GM12878 (cell line): ENCODE measurements around the gene CDH4. TPM values are rescaled to one million over a fixed set of nuclear protein-coding genes. Genes with fewer than 3 reads are reported as not detected.

Source experiments
- ATAC-seq: fragments of 200-7000 bp; cut with Tn5 transposase; 3 replicates; pipeline ENCODE4 v1.9.1; 2020; ENCODE audit warnings: mild to moderate bottlenecking, moderate library complexity
- BruUV-seq: library from RNA; stranded (reverse); fragments of 400-500 nt; replicated peaks from 2 replicates; lab custom pipeline; 2021; lab: Mats Ljungman, UMichigan
- CTCF ChIA-PET: fragments of 300-600 bp; sonication (Branson Sonifier 250); formaldehyde crosslinking; extraction: SDS; loops from one replicate; lab custom pipeline; 2021; ENCODE audit warnings: inconsistent platforms; lab: Yijun Ruan, JAX
- POLR2A ChIA-PET: fragments of 350-600 bp; formaldehyde crosslinking; extraction: SDS; loops from one replicate; lab custom pipeline; 2021; ENCODE audit warnings: inconsistent platforms; lab: Charles Lee
- RAD21 ChIA-PET: fragments of 300-600 bp; sonication (Branson Sonifier 250); formaldehyde crosslinking; loops from one replicate; lab custom pipeline; 2023; ENCODE audit warnings: antibody characterized with exemption; ENCODE audit not compliant: unreplicated experiment; lab: Charles Lee
- SMC1A ChIA-PET: fragments of 300-600 bp; sonication (Branson Sonifier 250); formaldehyde crosslinking; loops from one replicate; lab custom pipeline; 2023; ENCODE audit not compliant: unreplicated experiment, uncharacterized antibody; lab: Charles Lee
- DNase-seq: peaks from one replicate; pipeline ENCODE4 v3.0.0-alpha.2; 2011; ENCODE audit warnings: low read depth, low spot score
- FAIRE-seq: peaks from 3 replicates; lab custom pipeline; 2011; peaks lifted over from hg19 to GRCh38; lab: Jason Lieb, UNC
- H2AFZ ChIP-seq: 2 replicates; pipeline ENCODE4 v1.6.0; 2011; ENCODE audit warnings: low read depth, low read length, control low read depth; ENCODE audit not compliant: control insufficient read depth
- H3K27ac ChIP-seq: 2 replicates; pipeline ENCODE4 v1.5.1; 2011; ENCODE audit warnings: control low read depth; ENCODE audit not compliant: control insufficient read depth, insufficient read depth
- H3K27me3 ChIP-seq, 2 experiments: replicated peaks in 1 of 2; 2 replicates each; pipeline versions ENCODE4 v1.6.0 to v1.6.1; 2011; ENCODE audit warnings: low read length in 1 of 2; ENCODE audit not compliant: control insufficient read depth in 2 of 2, insufficient read depth in 2 of 2
- H3K36me3 ChIP-seq, 2 experiments: 2 replicates each; pipeline ENCODE4 v1.5.1; 2011; ENCODE audit warnings: low read length in 1 of 2; ENCODE audit not compliant: control insufficient read depth in 2 of 2, insufficient read depth in 2 of 2
- H3K4me1 ChIP-seq: 2 replicates; pipeline ENCODE4 v1.6.1; 2011; ENCODE audit warnings: mild to moderate bottlenecking, low read length, moderate library complexity, mixed read lengths; ENCODE audit not compliant: control insufficient read depth, insufficient read depth
- H3K4me2 ChIP-seq: 2 replicates; pipeline ENCODE4 v1.6.0; 2011; ENCODE audit warnings: control low read depth; ENCODE audit not compliant: control insufficient read depth, insufficient read depth
- H3K4me3 ChIP-seq: fragments of 200-600 bp; sonication (generic); 2 replicates; pipeline ENCODE4 v1.5.1; 2016
- H3K79me2 ChIP-seq: 2 replicates; pipeline ENCODE4 v1.6.0; 2011; ENCODE audit warnings: low read length; ENCODE audit not compliant: control insufficient read depth, insufficient read depth
- H3K9ac ChIP-seq: 2 replicates; pipeline ENCODE4 v1.8.0; 2011; ENCODE audit warnings: low read length, control low read depth, mixed read lengths; ENCODE audit not compliant: control insufficient read depth, insufficient read depth
- H3K9me3 ChIP-seq: replicated peaks from 3 replicates; pipeline ENCODE4 v1.5.1; 2011; ENCODE audit warnings: mild to moderate bottlenecking, low read length; ENCODE audit not compliant: control insufficient read depth, insufficient read depth
- H4K20me1 ChIP-seq: 2 replicates; pipeline ENCODE4 v1.6.0; 2011; ENCODE audit not compliant: control insufficient read depth, insufficient read depth
- ATF3 ChIP-seq: IDR thresholded peaks from 2 replicates; pipeline ENCODE4 v1.6.1; 2011; ENCODE audit warnings: low read depth, mild to moderate bottlenecking, low read length, moderate library complexity, borderline replicate concordance; ENCODE audit errors: extremely low read depth
- CBFB ChIP-seq: IDR thresholded peaks from 2 replicates; pipeline ENCODE4 v1.6.1; 2016; ENCODE audit warnings: antibody characterized with exemption, low read depth
- KDM1A ChIP-seq: fragments of 200-600 bp; sonication (generic); IDR thresholded peaks from 2 replicates; pipeline ENCODE4 v1.6.1; 2016; ENCODE audit warnings: borderline replicate concordance
- NFIC ChIP-seq: IDR thresholded peaks from 2 replicates; pipeline ENCODE4 v1.6.1; 2012; ENCODE audit warnings: low read depth, mild to moderate bottlenecking, inconsistent platforms, low read length, moderate library complexity
- PAX5 ChIP-seq: IDR thresholded peaks from 2 replicates; pipeline ENCODE4 v1.6.1; 2011; ENCODE audit warnings: low read depth, low read length, borderline replicate concordance
- RBBP5 ChIP-seq: fragments of 200-600 bp; sonication (generic); conservative IDR thresholded peaks from 2 replicates; pipeline ENCODE4 v1.6.1; 2016
- TAF1 ChIP-seq: IDR thresholded peaks from 2 replicates; pipeline ENCODE4 v1.6.1; 2011; ENCODE audit warnings: mild to moderate bottlenecking, low read depth, low read length, borderline replicate concordance
- YBX1 ChIP-seq: fragments of 450-650 bp; IDR thresholded peaks from 2 replicates; pipeline ENCODE4 v1.6.1; 2016; ENCODE audit warnings: antibody characterized with exemption
- ZNF207 ChIP-seq: fragments of 450-650 bp; IDR thresholded peaks from 2 replicates; pipeline ENCODE4 v1.6.1; 2014; ENCODE audit warnings: antibody characterized with exemption, mild to moderate bottlenecking, borderline replicate concordance
- ZNF592 ChIP-seq: fragments of 450-650 bp; IDR thresholded peaks from 2 replicates; pipeline ENCODE4 v1.6.1; 2017; ENCODE audit warnings: mild to moderate bottlenecking, moderate library complexity
- ZSCAN29 ChIP-seq: fragments of 450-650 bp; IDR thresholded peaks from 2 replicates; pipeline ENCODE4 v1.6.1; 2017; ENCODE audit warnings: mild to moderate bottlenecking, moderate library complexity
- WGBS: methylation state at CpG from one replicate; pipeline ENCODE4 v1.1.6; 2016; ENCODE audit warnings: low lambda C conversion rate; ENCODE audit not compliant: insufficient replicate concordance, insufficient coverage; ENCODE audit errors: missing lambda C conversion rate; 5-methylcytosine and 5-hydroxymethylcytosine counted together
- in situ Hi-C: fragments of 300-500 bp; cut with MboI; formaldehyde crosslinking; loops from 9 replicates; pipeline ENCODE4 v1.14.3; 2018; ENCODE audit warnings: mixed read lengths
- intact Hi-C: fragments of 100-400 bp; cut with micrococcal nuclease; formaldehyde crosslinking; loops from one replicate; pipeline ENCODE4 v1.14.2; 2022; ENCODE audit not compliant: unreplicated experiment
- polyA plus RNA-seq, 11 experiments: library from polyadenylated mRNA; depleted of rRNA in 4 of 11; unstranded in 6 of 11; stranded (reverse) in 5 of 11; fragments of >200 nt; fragmentation: Nextera tagmentation in 4 of 11; fragmentation: Illumina TruSeq in 1 of 11; extraction: Ambion mirVana in 4 of 11; extraction: Trizol in 1 of 11; gene quantifications; 1 replicate in 1 of 11; 2 replicates in 10 of 11; pipeline versions ENCODE4 v1.2.1 to v1.2.3, GENCODE V29; 2011 to 2016; ENCODE audit warnings: inconsistent platforms in 2 of 11, missing spikeins in 2 of 11, low read depth in 1 of 11
- total RNA-seq, 4 experiments: library from RNA; depleted of rRNA in 3 of 4; stranded (reverse); fragments of >200 nt in 3 of 4; fragmentation: Illumina TruSeq in 1 of 4; extraction: Trizol in 1 of 4; gene quantifications; 2 replicates each; pipeline versions ENCODE4 v1.2.1 to v1.2.3, GENCODE V29; 2013 to 2021

The CDH4 gene
- total and polyA plus RNA-seq, 10 of the 15 experiments (the other 5 are each of a cell fraction or from before 2014, with no cell fraction given): not detected

- no peak overlapping the region for H3K4me2 ChIP-seq
- TF ChIP-seq CBFB (no peak), NFIC (no peak), RBBP5 (no peak), ATF3 (no peak), YBX1 (no peak), ZNF592 (no peak), ZSCAN29 (no peak), KDM1A (no peak), PAX5 (no peak), ZNF207 (no peak), TAF1 (no peak)
- TF ChIP-seq, all 136 proteins: peak for 0
- FAIRE-seq (no peak), ATAC-seq (no peak), DNase-seq (no peak)
- ChIA-PET RAD21 (no interaction called here), POLR2A (no interaction called here), SMC1A (no interaction called here), CTCF (no interaction called here)
- Histone ChIP-seq H4K20me1 (no peaks in the 10 kb centered on the region), H3K27me3 (no peaks in the 10 kb centered on the region), H3K79me2 (no peaks in the 10 kb centered on the region), H2AFZ (no peak overlapping the region), H3K4me1 (no peaks in the 10 kb centered on the region), H3K36me3 (no peaks in the 10 kb centered on the region), H3K27ac (no peak overlapping the region), H3K9ac (no peak overlapping the region), H3K4me3 (no peak overlapping the region), H3K9me3 (no peaks in the 10 kb centered on the region; the same call in 2 of the 3 replicates)
- 13% methylated on average over 4 of the region's 4 CpGs for WGBS
- BruUV-seq: no TSS peak
- in situ Hi-C loops: no loop called here
- intact Hi-C loops: no loop called here
Measured at GRCh38 chr20:61548069-61548468, 296.0 kb downstream of the CDH4 start.
